Measurements from ENCODE around the gene SLK.

DNA sequence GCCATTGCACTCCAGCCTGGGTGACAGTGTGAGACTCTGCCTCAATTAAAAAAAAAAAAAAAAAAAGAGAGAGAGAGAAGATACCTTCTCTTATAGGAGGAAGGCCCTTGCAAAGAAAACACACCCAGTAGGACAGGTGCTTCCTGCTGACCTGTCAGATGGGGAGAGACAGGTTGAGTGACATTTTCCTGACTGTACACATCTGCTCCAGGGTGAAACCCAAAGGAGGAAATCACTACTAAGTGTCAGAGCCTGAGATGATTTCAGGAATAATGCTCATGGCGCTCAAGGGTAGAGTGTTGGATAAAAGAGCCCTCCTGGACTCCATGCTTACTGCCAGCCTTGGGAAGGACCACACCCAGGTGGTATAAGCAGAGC lies 47.3 kb upstream of the SLK start:
- TF ChIP-seq POLR2A (IDR thresholded peaks at IDR 0.05; ENCODE audit: low read depth, low read length), result no peak
- no peak for TF ChIP-seq SMC3 (IDR thresholded peaks at IDR 0.05; ENCODE audit: borderline replicate concordance, low read length)
- no peak for TF ChIP-seq ZNF24 (IDR thresholded peaks at IDR 0.05)
- TF ChIP-seq CHD4 (IDR thresholded peaks at IDR 0.05), result no peak
- TF ChIP-seq YY1 (IDR thresholded peaks at IDR 0.05; ENCODE audit: low read depth, low read length), result no peak
- no peak for TF ChIP-seq EP300 (IDR thresholded peaks at IDR 0.05; ENCODE audit: borderline replicate concordance in 1 of 2, control insufficient read depth in 1 of 2, low read depth in 2 of 2, low read length in 2 of 2)

Measured in GM12878 (cell line).